ENCODE data around the gene AGXT2. TPM values are rescaled to one million over a fixed set of nuclear protein-coding genes. Genes with fewer than 3 reads are reported as not detected.

The AGXT2 gene
- total and polyA plus RNA-seq, 10 of the 15 experiments (the other 5 are each of a cell fraction or from before 2014, with no cell fraction given) = not detected

DNA sequence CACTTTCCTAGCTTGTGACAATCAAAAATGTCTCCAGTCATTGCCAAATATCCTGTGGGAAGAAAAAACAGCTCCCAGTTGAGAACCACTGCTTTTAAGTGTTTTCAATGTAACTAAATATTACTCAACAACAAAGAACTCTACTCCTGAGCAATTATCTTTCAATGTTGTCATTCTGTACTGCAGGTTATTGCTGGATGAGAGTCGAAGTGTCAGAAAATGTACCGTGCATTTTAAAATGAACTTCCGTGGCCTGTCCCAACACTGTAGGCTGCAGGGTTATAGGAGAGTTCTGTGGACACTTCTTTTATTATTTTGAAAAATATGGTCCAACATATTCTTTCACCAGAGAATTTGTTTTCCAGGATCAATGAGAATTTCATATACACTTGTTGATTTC, 34.8 kb upstream of the AGXT2 start (continued):
- TF ChIP-seq HCFC1 (IDR thresholded peaks at IDR 0.05; ENCODE audit: low read length) = no peak

DNA sequence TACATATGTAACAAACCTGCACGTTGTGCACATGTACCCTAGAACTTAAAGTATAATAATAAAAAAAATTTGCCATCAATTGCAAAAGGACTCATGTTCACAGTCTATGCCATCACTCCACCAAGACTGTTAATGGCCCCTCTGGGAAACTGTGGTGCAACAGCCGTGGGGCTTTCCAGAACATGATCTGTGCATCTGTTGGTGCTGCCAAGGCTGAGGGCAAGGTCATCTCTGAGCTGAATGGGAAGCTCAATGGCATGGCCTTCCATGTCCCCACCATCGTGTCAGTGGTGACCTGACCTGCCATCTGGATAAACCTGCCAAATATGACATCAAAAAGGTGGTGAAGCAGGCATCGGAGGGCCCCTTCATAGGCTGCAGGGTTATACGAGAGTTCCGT, 33.4 kb upstream of the AGXT2 start:
- Histone ChIP-seq H3K36me3 (ENCODE audit: control insufficient read depth in 2 of 2, insufficient read depth in 2 of 2, low read length in 1 of 2) (no peaks in the 10 kb centered on the region), H2AFZ (ENCODE audit: control insufficient read depth, low read depth, low read length) (no peak overlapping the region), H3K27me3 (replicated peaks in 1 of 2; ENCODE audit: control insufficient read depth in 2 of 2, insufficient read depth in 2 of 2, low read length in 1 of 2) (no peaks in the 10 kb centered on the region), H3K27ac (ENCODE audit: control insufficient read depth, insufficient read depth) (no peak overlapping the region), H4K20me1 (ENCODE audit: control insufficient read depth, insufficient read depth) (no peaks in the 10 kb centered on the region), H3K9ac (ENCODE audit: control insufficient read depth, insufficient read depth, low read length) (no peak overlapping the region), H3K79me2 (ENCODE audit: control insufficient read depth, insufficient read depth, low read length) (no peaks in the 10 kb centered on the region), H3K9me3 (replicated peaks; ENCODE audit: control insufficient read depth, insufficient read depth, low read length) (no peaks in the 10 kb centered on the region), H3K4me3 (no peak overlapping the region), H3K4me2 (ENCODE audit: control insufficient read depth, insufficient read depth) (no peak overlapping the region), H3K4me1 (ENCODE audit: control insufficient read depth, insufficient read depth, low read length) (no peaks in the 10 kb centered on the region)
- CTCF ChIA-PET = no interaction called here
- SMC1A ChIA-PET (ENCODE audit: uncharacterized antibody, unreplicated experiment) = no interaction called here
- ATAC-seq (no peak), DNase-seq (ENCODE audit: low read depth, low spot score) (no peak), FAIRE-seq (no peak)
- intact Hi-C loops (cut with micrococcal nuclease; ENCODE audit: unreplicated experiment) (no loop called here), in situ Hi-C loops (cut with MboI) (no loop called here)
- BruUV-seq (replicated peaks) = no TSS peak
- 59% methylated on average over 6 of the region's 6 CpGs for WGBS (ENCODE audit: insufficient coverage, insufficient replicate concordance, low lambda C conversion rate, missing lambda C conversion rate)
- TF ChIP-seq, protein P1, sequence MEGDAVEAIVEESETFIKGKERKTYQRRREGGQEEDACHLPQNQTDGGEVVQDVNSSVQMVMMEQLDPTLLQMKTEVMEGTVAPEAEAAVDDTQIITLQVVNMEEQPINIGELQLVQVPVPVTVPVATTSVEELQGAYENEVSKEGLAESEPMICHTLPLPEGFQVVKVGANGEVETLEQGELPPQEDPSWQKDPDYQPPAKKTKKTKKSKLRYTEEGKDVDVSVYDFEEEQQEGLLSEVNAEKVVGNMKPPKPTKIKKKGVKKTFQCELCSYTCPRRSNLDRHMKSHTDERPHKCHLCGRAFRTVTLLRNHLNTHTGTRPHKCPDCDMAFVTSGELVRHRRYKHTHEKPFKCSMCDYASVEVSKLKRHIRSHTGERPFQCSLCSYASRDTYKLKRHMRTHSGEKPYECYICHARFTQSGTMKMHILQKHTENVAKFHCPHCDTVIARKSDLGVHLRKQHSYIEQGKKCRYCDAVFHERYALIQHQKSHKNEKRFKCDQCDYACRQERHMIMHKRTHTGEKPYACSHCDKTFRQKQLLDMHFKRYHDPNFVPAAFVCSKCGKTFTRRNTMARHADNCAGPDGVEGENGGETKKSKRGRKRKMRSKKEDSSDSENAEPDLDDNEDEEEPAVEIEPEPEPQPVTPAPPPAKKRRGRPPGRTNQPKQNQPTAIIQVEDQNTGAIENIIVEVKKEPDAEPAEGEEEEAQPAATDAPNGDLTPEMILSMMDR (IDR thresholded peaks at IDR 0.05 in 2 of 3, conservative IDR thresholded peaks at IDR 0.05 in 1 of 3; ENCODE audit: control insufficient read depth in 2 of 3, extremely low read depth in 1 of 3, insufficient read depth in 1 of 3, low read depth in 3 of 3, low read length in 3 of 3) = no peak
- TF ChIP-seq, protein P2, sequence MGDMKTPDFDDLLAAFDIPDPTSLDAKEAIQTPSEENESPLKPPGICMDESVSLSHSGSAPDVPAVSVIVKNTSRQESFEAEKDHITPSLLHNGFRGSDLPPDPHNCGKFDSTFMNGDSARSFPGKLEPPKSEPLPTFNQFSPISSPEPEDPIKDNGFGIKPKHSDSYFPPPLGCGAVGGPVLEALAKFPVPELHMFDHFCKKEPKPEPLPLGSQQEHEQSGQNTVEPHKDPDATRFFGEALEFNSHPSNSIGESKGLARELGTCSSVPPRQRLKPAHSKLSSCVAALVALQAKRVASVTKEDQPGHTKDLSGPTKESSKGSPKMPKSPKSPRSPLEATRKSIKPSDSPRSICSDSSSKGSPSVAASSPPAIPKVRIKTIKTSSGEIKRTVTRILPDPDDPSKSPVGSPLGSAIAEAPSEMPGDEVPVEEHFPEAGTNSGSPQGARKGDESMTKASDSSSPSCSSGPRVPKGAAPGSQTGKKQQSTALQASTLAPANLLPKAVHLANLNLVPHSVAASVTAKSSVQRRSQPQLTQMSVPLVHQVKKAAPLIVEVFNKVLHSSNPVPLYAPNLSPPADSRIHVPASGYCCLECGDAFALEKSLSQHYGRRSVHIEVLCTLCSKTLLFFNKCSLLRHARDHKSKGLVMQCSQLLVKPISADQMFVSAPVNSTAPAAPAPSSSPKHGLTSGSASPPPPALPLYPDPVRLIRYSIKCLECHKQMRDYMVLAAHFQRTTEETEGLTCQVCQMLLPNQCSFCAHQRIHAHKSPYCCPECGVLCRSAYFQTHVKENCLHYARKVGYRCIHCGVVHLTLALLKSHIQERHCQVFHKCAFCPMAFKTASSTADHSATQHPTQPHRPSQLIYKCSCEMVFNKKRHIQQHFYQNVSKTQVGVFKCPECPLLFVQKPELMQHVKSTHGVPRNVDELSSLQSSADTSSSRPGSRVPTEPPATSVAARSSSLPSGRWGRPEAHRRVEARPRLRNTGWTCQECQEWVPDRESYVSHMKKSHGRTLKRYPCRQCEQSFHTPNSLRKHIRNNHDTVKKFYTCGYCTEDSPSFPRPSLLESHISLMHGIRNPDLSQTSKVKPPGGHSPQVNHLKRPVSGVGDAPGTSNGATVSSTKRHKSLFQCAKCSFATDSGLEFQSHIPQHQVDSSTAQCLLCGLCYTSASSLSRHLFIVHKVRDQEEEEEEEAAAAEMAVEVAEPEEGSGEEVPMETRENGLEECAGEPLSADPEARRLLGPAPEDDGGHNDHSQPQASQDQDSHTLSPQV (IDR thresholded peaks at IDR 0.05) = no peak
- TF ChIP-seq SREBF1 (IDR thresholded peaks at IDR 0.05; ENCODE audit: low read length) (no peak), GABPA (IDR thresholded peaks at IDR 0.05; ENCODE audit: low read depth) (no peak), ZBED1 (IDR thresholded peaks at IDR 0.05; ENCODE audit: borderline replicate concordance) (no peak), KLF5 (IDR thresholded peaks at IDR 0.05; ENCODE audit: partially characterized antibody) (no peak), SPI1 (IDR thresholded peaks at IDR 0.05; ENCODE audit: borderline replicate concordance, insufficient read depth, low read depth, low read length) (no peak), MYC (IDR thresholded peaks at IDR 0.05; ENCODE audit: insufficient read depth, insufficient read length, insufficient replicate concordance, low read length, severe bottlenecking) (no peak)
- TF ChIP-seq, protein P3, sequence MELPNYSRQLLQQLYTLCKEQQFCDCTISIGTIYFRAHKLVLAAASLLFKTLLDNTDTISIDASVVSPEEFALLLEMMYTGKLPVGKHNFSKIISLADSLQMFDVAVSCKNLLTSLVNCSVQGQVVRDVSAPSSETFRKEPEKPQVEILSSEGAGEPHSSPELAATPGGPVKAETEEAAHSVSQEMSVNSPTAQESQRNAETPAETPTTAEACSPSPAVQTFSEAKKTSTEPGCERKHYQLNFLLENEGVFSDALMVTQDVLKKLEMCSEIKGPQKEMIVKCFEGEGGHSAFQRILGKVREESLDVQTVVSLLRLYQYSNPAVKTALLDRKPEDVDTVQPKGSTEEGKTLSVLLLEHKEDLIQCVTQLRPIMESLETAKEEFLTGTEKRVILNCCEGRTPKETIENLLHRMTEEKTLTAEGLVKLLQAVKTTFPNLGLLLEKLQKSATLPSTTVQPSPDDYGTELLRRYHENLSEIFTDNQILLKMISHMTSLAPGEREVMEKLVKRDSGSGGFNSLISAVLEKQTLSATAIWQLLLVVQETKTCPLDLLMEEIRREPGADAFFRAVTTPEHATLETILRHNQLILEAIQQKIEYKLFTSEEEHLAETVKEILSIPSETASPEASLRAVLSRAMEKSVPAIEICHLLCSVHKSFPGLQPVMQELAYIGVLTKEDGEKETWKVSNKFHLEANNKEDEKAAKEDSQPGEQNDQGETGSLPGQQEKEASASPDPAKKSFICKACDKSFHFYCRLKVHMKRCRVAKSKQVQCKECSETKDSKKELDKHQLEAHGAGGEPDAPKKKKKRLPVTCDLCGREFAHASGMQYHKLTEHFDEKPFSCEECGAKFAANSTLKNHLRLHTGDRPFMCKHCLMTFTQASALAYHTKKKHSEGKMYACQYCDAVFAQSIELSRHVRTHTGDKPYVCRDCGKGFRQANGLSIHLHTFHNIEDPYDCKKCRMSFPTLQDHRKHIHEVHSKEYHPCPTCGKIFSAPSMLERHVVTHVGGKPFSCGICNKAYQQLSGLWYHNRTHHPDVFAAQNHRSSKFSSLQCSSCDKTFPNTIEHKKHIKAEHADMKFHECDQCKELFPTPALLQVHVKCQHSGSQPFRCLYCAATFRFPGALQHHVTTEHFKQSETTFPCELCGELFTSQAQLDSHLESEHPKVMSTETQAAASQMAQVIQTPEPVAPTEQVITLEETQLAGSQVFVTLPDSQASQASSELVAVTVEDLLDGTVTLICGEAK (IDR thresholded peaks at IDR 0.05; ENCODE audit: borderline replicate concordance) = no peak
- RAD21 ChIA-PET (ENCODE audit: unreplicated experiment) = no interaction called here
- POLR2A ChIA-PET = no interaction called here

Measured in GM12878 (cell line).